AG09309 (cell line): ENCODE measurements around the gene CDH26.

Source experiments
- DNase-seq: peaks from one replicate; pipeline ENCODE4 v3.0.0-alpha.2; 2010; ENCODE audit warnings: low read depth
- H3K4me3 ChIP-seq: 2 replicates; pipeline ENCODE4 v1.5.1; 2011; ENCODE audit warnings: mild to moderate bottlenecking, low read depth, low read length, moderate library complexity; ENCODE audit not compliant: control insufficient read depth
- TF ChIP-seq, protein P1 (sequence below): IDR thresholded peaks from 2 replicates; pipeline ENCODE4 v1.5.1; 2011; ENCODE audit warnings: mild to moderate bottlenecking, low read depth, low read length, inconsistent platforms; ENCODE audit not compliant: insufficient read depth, control insufficient read depth; ENCODE audit errors: missing control alignments

CDH26 gene

DNA sequence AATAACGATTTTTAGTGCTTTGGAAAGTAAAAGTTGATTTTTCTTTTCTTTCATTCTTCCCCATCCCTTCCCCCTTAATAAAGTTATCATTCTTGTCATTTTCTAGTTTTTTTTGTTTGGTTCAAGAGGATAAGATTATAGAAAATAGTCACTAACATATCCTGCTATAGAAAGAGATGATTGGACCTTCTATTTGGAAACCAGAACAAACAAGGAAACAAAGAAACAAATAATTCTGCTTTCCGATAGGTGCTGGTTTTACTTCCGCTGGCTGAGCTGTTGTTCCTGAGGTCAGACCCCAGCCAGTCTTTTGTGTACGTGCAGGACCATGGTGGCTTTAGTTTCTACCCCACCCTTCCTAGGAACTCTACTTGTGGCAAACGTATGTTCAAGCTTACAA, at the start of gene CDH26:
Gene CDH26, plus strand, starts transcription at position 301 of the 400 bp plus-strand sequence. CDS start 304 bp downstream, outside the sequence.
- no peak for DNase-seq
- TF ChIP-seq, protein P1, sequence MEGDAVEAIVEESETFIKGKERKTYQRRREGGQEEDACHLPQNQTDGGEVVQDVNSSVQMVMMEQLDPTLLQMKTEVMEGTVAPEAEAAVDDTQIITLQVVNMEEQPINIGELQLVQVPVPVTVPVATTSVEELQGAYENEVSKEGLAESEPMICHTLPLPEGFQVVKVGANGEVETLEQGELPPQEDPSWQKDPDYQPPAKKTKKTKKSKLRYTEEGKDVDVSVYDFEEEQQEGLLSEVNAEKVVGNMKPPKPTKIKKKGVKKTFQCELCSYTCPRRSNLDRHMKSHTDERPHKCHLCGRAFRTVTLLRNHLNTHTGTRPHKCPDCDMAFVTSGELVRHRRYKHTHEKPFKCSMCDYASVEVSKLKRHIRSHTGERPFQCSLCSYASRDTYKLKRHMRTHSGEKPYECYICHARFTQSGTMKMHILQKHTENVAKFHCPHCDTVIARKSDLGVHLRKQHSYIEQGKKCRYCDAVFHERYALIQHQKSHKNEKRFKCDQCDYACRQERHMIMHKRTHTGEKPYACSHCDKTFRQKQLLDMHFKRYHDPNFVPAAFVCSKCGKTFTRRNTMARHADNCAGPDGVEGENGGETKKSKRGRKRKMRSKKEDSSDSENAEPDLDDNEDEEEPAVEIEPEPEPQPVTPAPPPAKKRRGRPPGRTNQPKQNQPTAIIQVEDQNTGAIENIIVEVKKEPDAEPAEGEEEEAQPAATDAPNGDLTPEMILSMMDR: no peak
- no peak within 1 kb of the TSS for H3K4me3 ChIP-seq

DNA sequence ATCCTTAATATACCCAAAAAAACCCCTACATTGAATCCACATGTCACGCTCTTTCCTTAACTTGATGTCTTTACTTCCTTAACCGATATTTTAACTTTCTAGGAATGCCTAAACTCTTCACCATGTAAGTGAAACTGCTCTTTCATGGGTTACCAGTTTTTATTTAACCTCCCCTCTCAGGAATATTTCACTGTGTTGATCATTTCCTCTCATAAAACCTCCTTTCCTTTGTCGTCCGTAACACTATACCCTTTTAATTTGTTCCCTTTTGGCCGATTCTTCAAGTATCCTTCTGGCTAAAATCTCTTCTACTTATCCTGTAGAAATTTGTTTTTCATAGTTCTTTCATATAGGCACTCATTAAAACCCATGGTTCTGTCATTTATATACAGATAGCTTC, 49.4 kb upstream of the CDH26 start:
- DNase-seq: no peak
- TF ChIP-seq, protein P1: no peak
- no peak overlapping the region for H3K4me3 ChIP-seq

DNA sequence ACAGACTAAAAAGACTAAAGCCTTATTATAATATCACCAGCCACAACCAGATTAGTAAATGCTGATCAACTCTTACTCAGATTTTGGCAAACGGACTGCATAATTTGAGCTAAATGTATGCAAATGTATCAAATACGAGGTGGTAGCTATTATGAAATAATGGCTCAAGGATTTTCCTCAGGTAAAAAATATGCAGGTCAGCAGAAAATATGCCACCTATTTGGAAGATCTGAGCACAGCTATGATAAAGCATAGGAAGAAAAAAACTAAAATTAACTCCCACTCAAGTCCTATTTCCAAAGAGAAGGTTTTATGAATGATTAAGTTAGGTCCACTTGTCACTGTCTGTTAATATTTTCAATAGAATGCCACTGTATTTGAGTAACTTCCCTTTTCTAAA, 47.2 kb upstream of the CDH26 start:
- H3K4me3 ChIP-seq: no peak overlapping the region
- TF ChIP-seq, protein P1: no peak
- no peak for DNase-seq

DNA sequence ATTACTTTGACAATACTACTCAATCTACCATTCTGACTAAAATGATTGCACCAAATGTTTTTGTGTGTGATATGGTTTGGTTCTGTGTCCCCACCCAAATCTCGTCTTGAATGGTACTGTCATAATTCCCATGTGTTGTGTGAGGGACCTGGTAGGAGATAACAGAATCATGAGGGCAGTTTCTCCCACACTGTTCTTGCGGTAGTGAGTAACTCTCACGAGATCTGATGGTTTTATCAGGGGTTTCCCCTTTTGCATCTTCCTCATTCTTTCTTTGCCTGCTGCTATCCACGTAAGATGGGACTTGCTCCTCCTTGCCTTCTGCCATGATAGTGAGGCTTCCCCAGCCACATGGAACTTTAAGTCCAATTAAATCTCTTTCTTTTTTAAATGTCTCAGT, 45.6 kb upstream of the CDH26 start:
- H3K4me3 ChIP-seq: no peak overlapping the region
- DNase-seq: no peak
- TF ChIP-seq, protein P1: no peak

DNA sequence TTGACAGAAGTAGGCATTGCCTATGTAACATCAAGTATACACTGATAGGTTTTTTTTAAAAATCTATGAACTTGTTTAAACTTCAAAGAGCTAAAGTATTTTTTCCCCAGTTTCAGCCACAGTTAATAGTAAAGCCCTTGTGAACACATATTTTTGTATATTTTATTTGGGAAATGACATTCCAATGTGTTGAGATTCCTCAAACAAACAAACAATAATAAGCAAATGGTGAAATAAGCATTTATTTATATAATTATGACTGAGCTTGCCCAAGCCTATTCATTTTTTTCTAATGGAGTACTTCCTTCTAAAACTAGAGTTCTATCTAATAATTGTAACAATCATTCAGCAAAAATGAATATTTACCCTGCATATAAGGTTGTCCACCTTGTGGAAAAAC, 37.3 kb upstream of the CDH26 start:
- DNase-seq: no peak
- no peak overlapping the region for H3K4me3 ChIP-seq
- TF ChIP-seq, protein P1: no peak

DNA sequence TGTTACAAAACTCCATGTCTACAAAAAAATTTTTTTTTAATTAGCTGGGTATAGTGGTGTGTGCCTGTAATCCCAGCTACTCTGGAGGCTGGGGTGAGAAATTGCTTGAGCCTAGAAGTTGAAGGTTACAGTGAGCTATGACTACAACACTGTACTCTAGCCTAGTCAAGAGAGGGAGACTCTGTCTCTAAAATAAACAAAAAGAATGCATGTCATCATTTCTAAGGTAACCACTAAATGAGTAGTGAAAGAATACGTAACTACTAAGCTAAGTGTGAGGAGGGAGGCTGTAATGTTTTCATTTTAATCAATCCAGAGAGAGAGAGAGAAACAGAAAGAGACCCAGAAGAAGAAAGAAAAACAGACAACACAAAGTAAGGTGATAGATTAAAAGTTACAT, 34.7 kb upstream of the CDH26 start:
- no peak overlapping the region for H3K4me3 ChIP-seq
- TF ChIP-seq, protein P1: no peak
- DNase-seq: no peak

DNA sequence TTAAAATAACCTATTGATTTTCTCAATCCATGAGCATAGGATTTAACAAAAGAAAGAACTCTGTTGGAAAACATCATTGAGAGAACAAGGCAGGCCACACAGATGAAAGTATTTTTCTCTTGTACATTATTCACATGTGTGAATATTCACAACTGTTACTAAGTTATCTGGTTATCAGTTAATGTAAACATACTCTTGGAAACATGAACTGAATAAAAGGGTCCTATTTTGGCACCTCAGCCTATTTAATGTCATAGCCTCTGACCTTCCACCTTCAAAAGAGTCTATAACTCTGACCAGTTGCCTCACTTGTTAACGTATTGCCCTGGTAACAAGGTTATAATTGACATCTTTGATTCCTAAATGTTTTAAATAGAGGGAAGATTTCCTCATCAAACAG, 32.9 kb upstream of the CDH26 start:
- no peak overlapping the region for H3K4me3 ChIP-seq
- no peak for DNase-seq
- TF ChIP-seq, protein P1: no peak
